Astrocyte (in vitro differentiated cells and primary cell): ENCODE results near the gene PPP1R15B. TPM values are rescaled to one million over a fixed set of nuclear protein-coding genes. Genes with fewer than 3 reads are reported as not detected.

ENCODE experiments used
- DNase-seq: peaks from one replicate; pipeline ENCODE4 v3.0.0-alpha.2; 2010; ENCODE audit warnings: low read depth
- FAIRE-seq: peaks from 2 replicates; lab custom pipeline; 2011; peaks lifted over from hg19 to GRCh38; lab: Jason Lieb, UNC
- H2AFZ ChIP-seq: 2 replicates; pipeline ENCODE4 v1.6.0; 2012; ENCODE audit warnings: low read depth, low read length, inconsistent platforms
- H3K27ac ChIP-seq: 2 replicates; pipeline ENCODE4 v1.5.1; 2011; ENCODE audit warnings: low read depth, low read length, inconsistent platforms
- H3K27me3 ChIP-seq: 2 replicates; pipeline ENCODE4 v1.6.0; 2011; ENCODE audit warnings: low read length, inconsistent platforms; ENCODE audit not compliant: insufficient read depth
- H3K36me3 ChIP-seq: 2 replicates; pipeline ENCODE4 v1.5.1; 2011; ENCODE audit warnings: low read length, inconsistent platforms; ENCODE audit not compliant: insufficient read depth
- H3K4me1 ChIP-seq: 2 replicates; pipeline ENCODE4 v1.5.1; 2011; ENCODE audit warnings: low read length, inconsistent platforms; ENCODE audit not compliant: insufficient read depth
- H3K4me2 ChIP-seq: 2 replicates; pipeline ENCODE4 v1.6.0; 2012; ENCODE audit warnings: low read length, inconsistent platforms
- H3K4me3 ChIP-seq: 2 replicates; pipeline ENCODE4 v1.5.1; 2011; ENCODE audit warnings: low read depth, mild to moderate bottlenecking, low read length, inconsistent platforms; ENCODE audit not compliant: insufficient read depth
- H3K79me2 ChIP-seq: 2 replicates; pipeline ENCODE4 v1.6.0; 2012; ENCODE audit warnings: mild to moderate bottlenecking, low read length, inconsistent platforms; ENCODE audit not compliant: insufficient read depth
- H3K9ac ChIP-seq: 2 replicates; pipeline ENCODE4 v1.6.0; 2012; ENCODE audit warnings: mild to moderate bottlenecking, low read length, inconsistent platforms
- H3K9me3 ChIP-seq: 2 replicates; pipeline ENCODE4 v1.5.1; 2012; ENCODE audit warnings: low read depth, mild to moderate bottlenecking, low read length, inconsistent platforms; ENCODE audit not compliant: insufficient read depth
- H4K20me1 ChIP-seq: 2 replicates; pipeline ENCODE4 v1.6.0; 2012; ENCODE audit warnings: low read length, inconsistent platforms; ENCODE audit not compliant: insufficient read depth
- H3K27ac Mint-ChIP-seq: one replicate; pipeline ENCODE4 v1.8.0; 2021; ENCODE audit warnings: mild to moderate bottlenecking, mixed read lengths; ENCODE audit not compliant: unreplicated experiment
- H3K27me3 Mint-ChIP-seq: one replicate; pipeline ENCODE4 v1.8.0; 2021; ENCODE audit warnings: low read depth, mixed read lengths; ENCODE audit not compliant: unreplicated experiment
- H3K36me3 Mint-ChIP-seq: one replicate; pipeline ENCODE4 v1.8.0; 2021; ENCODE audit warnings: low read depth, mixed read lengths; ENCODE audit not compliant: unreplicated experiment
- H3K4me1 Mint-ChIP-seq: one replicate; pipeline ENCODE4 v1.8.0; 2021; ENCODE audit warnings: low read depth, mixed read lengths; ENCODE audit not compliant: unreplicated experiment
- H3K4me3 Mint-ChIP-seq: one replicate; pipeline ENCODE4 v1.8.0; 2021; ENCODE audit warnings: mild to moderate bottlenecking, moderate library complexity, mixed read lengths; ENCODE audit not compliant: unreplicated experiment
- H3K9me3 Mint-ChIP-seq: one replicate; pipeline ENCODE4 v1.8.0; 2021; ENCODE audit warnings: mild to moderate bottlenecking, mixed read lengths; ENCODE audit not compliant: unreplicated experiment
- CTCF ChIP-seq: IDR thresholded peaks from 2 replicates; pipeline ENCODE4 v1.5.1; 2011; ENCODE audit warnings: low read depth, mild to moderate bottlenecking, inconsistent platforms, low read length, moderate library complexity; ENCODE audit not compliant: insufficient read depth
- EZH2 ChIP-seq: IDR thresholded peaks from 2 replicates; pipeline ENCODE4 v1.6.1; 2012; ENCODE audit warnings: mild to moderate bottlenecking, low read length, inconsistent platforms; ENCODE audit not compliant: insufficient read depth
- total RNA-seq: library from RNA; stranded (reverse); gene quantifications from 2 replicates; pipeline ENCODE4 v1.2.1, GENCODE V29; 2021

The PPP1R15B gene
- total RNA-seq, 1 donor from 2014 or later = 38.8 TPM

DNA sequence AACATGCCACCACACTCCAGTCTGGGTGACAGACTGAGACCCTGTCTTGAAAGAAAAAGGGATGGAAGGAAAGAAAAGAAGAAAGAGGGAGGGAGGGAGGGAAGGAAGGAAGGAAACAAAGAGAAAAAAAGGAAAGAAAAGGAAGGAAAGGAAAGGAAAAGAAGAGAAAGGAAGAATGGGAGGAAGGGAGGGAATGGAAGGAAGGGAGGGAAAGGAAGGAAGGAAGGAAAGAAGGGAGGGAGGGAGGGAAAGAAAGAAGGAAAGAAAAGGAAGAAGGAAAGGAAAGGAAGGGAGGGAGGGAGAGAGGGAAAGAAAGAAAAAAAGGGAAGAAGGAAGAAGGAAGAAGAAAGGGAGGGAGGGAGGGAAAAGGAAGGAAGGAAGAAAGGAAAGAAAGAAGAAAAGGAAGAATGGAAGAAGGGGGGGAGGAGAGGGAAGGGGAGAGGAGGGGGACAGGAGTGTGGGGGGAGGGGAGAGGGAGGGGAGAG lies 5.0 kb upstream of the PPP1R15B start:
- FAIRE-seq (no peak), DNase-seq (no peak)
- Mint-ChIP-seq H3K36me3 (peaks cover 12% of the 10 kb centered on the region), H3K9me3 (no peaks in the 10 kb centered on the region), H3K27me3 (no peaks in the 10 kb centered on the region), H3K4me1 (peaks cover 28% of the 10 kb centered on the region), H3K27ac (peak overlapping the region; percentile 60), H3K4me3 (no peak overlapping the region)
- Histone ChIP-seq H3K4me1 (peaks cover 26% of the 10 kb centered on the region), H2AFZ (no peak overlapping the region), H3K36me3 (no peaks in the 10 kb centered on the region), H3K4me2 (peak overlapping the region; percentile 82), H3K4me3 (no peak overlapping the region), H3K9ac (peak overlapping the region; percentile 71), H3K27me3 (no peaks in the 10 kb centered on the region), H3K9me3 (no peaks in the 10 kb centered on the region), H3K27ac (peak overlapping the region; percentile 86), H4K20me1 (no peaks in the 10 kb centered on the region), H3K79me2 (peaks cover under 1% of the 10 kb centered on the region)
- no peak for TF ChIP-seq EZH2
- no peak for TF ChIP-seq CTCF

DNA sequence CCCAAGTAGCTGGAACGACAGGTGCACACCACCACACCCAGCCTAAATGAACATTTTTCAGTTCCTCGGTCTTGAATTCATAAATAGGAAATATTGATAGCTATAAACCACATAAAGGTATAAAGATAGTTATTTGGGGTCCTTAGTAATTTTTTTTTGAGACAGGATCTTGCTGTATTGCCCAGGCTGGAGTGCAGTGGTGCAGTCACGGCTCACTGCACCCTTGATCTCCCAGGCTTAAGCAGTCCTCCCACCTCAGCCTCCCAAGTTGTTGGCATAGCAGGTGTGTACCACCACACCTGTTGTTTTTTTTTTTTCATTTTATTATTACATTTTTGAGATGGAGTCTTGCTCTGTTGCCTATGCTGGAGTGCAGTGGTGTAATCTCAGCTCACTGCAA lies 3.7 kb upstream of the PPP1R15B start:
- TF ChIP-seq CTCF (no peak), EZH2 (no peak)
- no peak for FAIRE-seq
- Histone ChIP-seq H3K9me3 (no peaks in the 10 kb centered on the region), H3K79me2 (peaks cover 13% of the 10 kb centered on the region), H3K27me3 (no peaks in the 10 kb centered on the region), H4K20me1 (peaks cover 8% of the 10 kb centered on the region), H2AFZ (no peak overlapping the region), H3K4me2 (no peak overlapping the region), H3K9ac (no peak overlapping the region), H3K27ac (no peak overlapping the region), H3K4me3 (no peak overlapping the region), H3K4me1 (peaks cover 26% of the 10 kb centered on the region), H3K36me3 (no peaks in the 10 kb centered on the region)
- Mint-ChIP-seq H3K36me3 (peaks cover 11% of the 10 kb centered on the region), H3K4me1 (peaks cover 27% of the 10 kb centered on the region), H3K27me3 (no peaks in the 10 kb centered on the region), H3K4me3 (no peak overlapping the region), H3K27ac (no peak overlapping the region), H3K9me3 (no peaks in the 10 kb centered on the region)
- DNase-seq = no peak

DNA sequence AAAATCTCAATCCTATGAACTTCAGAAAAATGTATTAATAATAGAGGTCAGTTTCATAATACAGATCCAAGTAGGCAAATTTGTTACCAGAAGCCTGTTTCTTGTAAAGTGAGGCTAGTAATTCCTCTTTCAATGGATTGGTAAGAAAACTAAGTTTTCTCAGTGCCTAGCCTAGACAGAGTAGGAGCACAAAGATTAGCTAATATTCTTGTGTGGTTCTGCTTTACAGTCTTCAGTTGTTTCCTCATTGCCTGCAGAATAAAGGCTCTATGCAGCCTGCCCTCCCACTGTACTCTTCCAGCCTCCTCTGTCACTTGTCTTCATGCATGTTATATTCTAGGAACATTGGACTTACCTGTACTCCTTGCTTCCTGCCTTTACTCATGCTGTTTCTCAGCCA lies 2.4 kb upstream of the PPP1R15B start:
- Histone ChIP-seq H3K36me3 (no peaks in the 10 kb centered on the region), H3K27ac (no peak overlapping the region), H3K27me3 (no peaks in the 10 kb centered on the region), H3K4me1 (peaks cover 20% of the 10 kb centered on the region), H3K4me2 (no peak overlapping the region), H3K9ac (no peak overlapping the region), H4K20me1 (peaks cover 22% of the 10 kb centered on the region), H3K9me3 (no peaks in the 10 kb centered on the region), H2AFZ (no peak overlapping the region), H3K4me3 (no peak overlapping the region), H3K79me2 (peaks cover 26% of the 10 kb centered on the region)
- DNase-seq (no peak), FAIRE-seq (no peak)
- no peaks in the 10 kb centered on the region for H3K27me3 Mint-ChIP-seq
- no peak overlapping the region for H3K4me3 Mint-ChIP-seq
- no peak overlapping the region for H3K27ac Mint-ChIP-seq
- TF ChIP-seq CTCF (no peak), EZH2 (no peak)
- H3K36me3 Mint-ChIP-seq = peaks cover 6% of the 10 kb centered on the region
- no peaks in the 10 kb centered on the region for H3K9me3 Mint-ChIP-seq
- peaks cover 17% of the 10 kb centered on the region for H3K4me1 Mint-ChIP-seq
